GM21576 (cell line): ENCODE data around the gene PRDM5.

Experiments
- ATAC-seq: cut with Tn5 transposase; IDR thresholded peaks from one replicate; pipeline ENCODE4 v1.9.1; 2021; ENCODE audit warnings: mild to moderate bottlenecking, moderate library complexity; ENCODE audit not compliant: unreplicated experiment

The PRDM5 gene

GRCh38 chr4:120915336-120915735 lies 7.2 kb downstream of the PRDM5 start:
- no peak for ATAC-seq

DNA sequence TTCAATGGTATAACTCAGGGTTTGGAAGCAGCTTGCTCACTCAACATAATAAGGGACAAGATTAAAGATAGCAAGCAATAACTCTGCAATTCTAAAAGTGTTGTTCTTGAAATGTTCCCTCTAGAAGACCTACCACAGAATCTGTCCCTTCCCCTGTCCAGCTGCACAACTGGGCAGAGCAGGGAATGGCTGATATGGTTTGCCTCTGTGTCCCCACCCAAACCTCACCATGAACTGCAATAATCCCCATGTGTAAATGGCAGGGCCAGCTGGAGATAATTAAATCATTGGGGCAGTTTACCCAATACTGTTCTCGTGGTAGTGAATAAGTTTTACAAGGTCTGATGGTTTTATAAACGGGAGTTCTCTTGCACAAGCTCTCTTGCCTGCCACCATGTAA lies 19.1 kb downstream of the PRDM5 start:
- ATAC-seq, result no peak

DNA sequence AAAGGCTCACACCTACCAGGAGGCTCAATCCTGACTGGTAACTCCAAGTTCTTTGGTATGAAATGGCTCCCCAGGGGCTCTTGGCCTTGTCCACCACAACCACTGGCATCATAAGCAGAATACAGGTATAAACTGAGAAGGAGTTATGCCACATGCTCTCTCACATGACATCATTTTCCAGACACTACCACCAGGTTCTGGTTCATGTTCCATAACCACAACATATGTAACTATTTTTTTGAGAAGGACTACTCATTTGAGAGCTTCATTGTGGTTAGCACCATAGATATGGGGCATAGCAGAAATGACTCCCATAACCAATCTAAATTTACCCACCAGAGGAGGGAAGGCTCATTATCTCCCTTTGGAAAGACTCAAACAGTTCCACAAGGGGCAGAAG lies 19.6 kb downstream of the PRDM5 start:
- no peak for ATAC-seq

- no peak for ATAC-seq
These were observed 20.8 kb downstream of the PRDM5 start for GRCh38 chr4:120901731-120902130.

- ATAC-seq, result no peak
These were observed 24.4 kb downstream of the PRDM5 start for GRCh38 chr4:120897981-120898719.

GRCh38 chr4:120895554-120895953 lies 27.0 kb downstream of the PRDM5 start:
- ATAC-seq, result no peak

DNA sequence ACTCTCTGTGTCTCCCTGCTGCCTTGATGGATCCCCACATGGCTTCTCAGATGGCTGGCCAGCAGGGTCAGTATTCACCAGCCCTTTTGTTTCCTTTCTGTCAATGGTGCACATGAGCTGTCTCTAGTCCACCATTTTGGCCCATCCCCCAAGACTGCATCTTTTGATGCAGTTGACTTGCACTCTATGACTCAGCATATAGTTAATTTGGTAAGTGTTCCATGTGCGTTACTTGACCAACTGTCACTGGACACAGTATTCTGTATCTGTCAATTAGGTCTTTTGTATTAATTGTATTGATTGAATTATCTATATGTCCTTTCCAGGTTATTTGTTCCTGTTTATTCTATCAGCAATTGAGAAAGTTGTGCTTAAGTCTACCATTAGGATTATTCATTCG lies 29.2 kb downstream of the PRDM5 start:
- no peak for ATAC-seq

- ATAC-seq, result no peak
These were observed 36.3 kb downstream of the PRDM5 start for GRCh38 chr4:120886191-120886590.

DNA sequence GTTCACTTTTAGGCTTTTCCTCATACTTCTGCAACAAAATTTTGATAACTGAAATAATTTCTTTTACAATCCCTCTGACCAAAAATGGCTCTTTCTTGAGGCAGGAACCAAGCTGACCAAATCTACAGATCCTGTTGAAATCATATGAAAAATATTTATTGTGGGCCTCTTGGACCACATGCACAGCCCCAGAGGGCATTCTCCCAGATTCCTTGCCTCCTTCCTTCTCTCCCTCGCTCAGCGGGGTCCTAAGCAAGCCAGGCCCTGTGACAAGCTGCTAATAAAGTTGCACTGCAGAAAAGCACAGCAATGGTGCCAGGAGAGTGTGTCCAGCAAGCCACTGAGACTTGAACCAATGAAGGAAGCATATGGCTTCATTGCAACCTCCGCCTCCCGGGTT lies 40.7 kb downstream of the PRDM5 start:
- no peak for ATAC-seq

DNA sequence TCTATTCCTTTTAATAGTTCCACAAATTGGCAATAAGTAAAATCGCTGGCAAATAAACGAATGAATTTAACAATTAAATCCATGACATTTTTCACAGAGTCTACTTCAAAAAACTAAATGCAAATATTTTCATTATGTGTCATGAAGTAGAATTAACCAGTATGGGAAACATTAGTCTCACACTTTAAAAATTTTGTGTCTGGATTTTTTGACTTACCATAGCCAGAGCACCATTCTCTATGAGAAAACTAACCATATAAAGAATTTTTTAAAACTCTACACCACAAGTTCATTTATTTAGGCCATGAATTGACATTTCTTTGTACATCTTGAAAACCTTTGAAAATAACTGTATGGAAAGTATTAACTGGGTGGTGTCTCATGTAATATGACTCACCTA lies 41.2 kb downstream of the PRDM5 start:
- ATAC-seq, result no peak

DNA sequence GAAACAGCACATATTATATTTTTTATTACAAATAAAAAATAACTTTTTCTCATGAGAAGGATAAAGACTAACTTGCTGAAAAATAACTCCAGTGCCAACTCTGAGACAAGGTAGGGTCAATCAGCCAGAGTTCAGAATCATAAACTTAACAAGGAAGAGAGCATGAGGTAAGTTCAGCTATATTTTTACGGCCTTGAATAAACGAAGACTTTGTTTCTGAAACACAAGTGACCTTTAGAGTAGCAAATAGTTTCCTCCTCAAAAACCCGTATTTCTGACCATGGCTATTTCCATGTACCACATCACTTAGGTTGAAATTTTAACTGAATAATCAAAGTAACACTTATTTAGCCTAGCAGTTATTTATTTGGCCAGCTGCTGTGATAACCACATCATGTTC lies 45.5 kb downstream of the PRDM5 start:
- no peak for ATAC-seq

- ATAC-seq, result no peak
These were observed 47.4 kb downstream of the PRDM5 start for GRCh38 chr4:120874792-120875774.

GRCh38 chr4:120873554-120873953 lies 49.0 kb downstream of the PRDM5 start:
- no peak for ATAC-seq

DNA sequence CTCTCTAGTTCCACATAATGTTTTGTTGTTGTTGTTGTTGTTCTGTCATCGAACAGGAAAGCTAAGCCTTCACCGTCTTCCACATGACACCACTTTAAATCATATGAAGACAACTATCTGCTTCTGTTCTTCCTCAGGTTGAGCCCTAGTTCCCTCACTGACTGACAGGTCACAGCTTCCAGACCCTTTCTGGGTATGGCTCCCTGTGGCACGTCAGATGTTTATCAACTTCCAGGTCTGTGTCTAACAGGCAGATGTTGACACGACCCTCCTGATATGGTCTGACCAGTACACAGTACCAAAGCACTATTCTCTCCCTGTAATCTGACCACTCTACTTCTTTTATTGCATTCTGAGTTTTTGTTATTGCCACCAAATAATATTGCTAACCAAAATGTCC lies 51.4 kb downstream of the PRDM5 start:
- ATAC-seq, result no peak

GRCh38 chr4:120870279-120870673 lies 52.2 kb downstream of the PRDM5 start:
- ATAC-seq, result no peak

- no peak for ATAC-seq
These were observed 52.8 kb downstream of the PRDM5 start for GRCh38 chr4:120869613-120870278.

GRCh38 chr4:120867506-120867905 lies 55.0 kb downstream of the PRDM5 start:
- ATAC-seq, result no peak

- ATAC-seq, result peak; percentile 70
These were observed 56.5 kb downstream of the PRDM5 start for GRCh38 chr4:120865985-120866384.

- ATAC-seq, result no peak
These were observed 57.6 kb downstream of the PRDM5 start for GRCh38 chr4:120864969-120865368.

DNA sequence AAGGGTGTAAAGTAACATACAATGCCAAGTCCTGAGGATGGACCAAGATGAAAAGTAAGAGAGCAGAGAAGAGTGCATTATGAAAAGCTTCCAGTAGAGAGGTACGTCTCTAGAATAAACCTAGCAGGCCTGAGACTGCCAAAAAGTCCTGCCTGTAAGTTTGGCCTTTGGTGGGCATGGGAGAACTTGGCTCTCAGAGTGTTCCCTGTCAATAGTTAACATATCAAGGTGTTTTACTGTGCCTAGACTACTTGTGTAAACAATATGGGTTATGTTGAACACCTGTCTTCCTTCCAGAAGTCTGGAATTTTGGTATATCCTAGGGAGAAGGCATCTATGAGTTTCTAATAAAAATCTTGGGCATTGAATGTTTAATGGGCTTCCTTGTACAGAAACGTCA lies 60.1 kb downstream of the PRDM5 start:
- ATAC-seq, result no peak

DNA sequence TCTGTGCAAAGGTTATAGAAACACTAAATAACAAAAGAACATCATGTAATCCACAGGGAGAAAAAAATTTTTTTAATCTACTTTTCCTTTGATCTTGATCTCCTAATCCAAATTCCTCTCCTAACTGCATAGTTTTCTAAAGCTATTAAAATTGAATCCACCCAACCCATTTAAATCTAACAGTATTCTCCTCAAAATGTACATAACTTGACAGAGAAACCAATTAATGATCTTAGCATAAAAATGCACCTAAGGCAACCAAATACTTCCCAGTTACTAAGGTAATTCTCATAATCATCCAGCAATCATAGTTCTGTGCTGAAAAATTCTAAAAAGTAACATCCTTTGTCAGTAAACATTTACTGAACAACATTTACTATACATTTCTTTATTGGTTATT lies 60.7 kb downstream of the PRDM5 start:
- ATAC-seq, result no peak

- ATAC-seq, result no peak
These were observed 63.8 kb downstream of the PRDM5 start for GRCh38 chr4:120858776-120859175.
